Activated T-cell treated with anti-CD3 and anti-CD28 coated beads, Interleukin-2, amount 50 U/mL, for 1 hour (primary cell): ENCODE data around the gene HOXD13.

Experiments used
- DNase-seq: peaks from one replicate; pipeline ENCODE4 v3.0.0-alpha.2; 2020

Gene HOXD13

GRCh38 chr2:176081376-176081836, 11.1 kb upstream of the HOXD13 start:
- no peak for DNase-seq

GRCh38 chr2:176081837-176082524, 10.5 kb upstream of the HOXD13 start:
- DNase-seq, result no peak

- DNase-seq, result no peak
These were observed 10.0 kb upstream of the HOXD13 start for GRCh38 chr2:176082525-176082823.

GRCh38 chr2:176082824-176083751, 9.4 kb upstream of the HOXD13 start:
- no peak for DNase-seq

- DNase-seq, result no peak
These were observed 8.7 kb upstream of the HOXD13 start, which contains the start of gene EVX2 for GRCh38 chr2:176083796-176084261. Gene EVX2 (minus strand): TSS chr2:176083962. CDS start chr2:176083776, 186 bp downstream.

- DNase-seq, result no peak
These were observed 7.9 kb upstream of the HOXD13 start for GRCh38 chr2:176084611-176085119.

- no peak for DNase-seq
These were observed 7.3 kb upstream of the HOXD13 start for GRCh38 chr2:176085120-176085788.

GRCh38 chr2:176085861-176086771, 6.4 kb upstream of the HOXD13 start:
- DNase-seq, result no peak

- DNase-seq, result no peak
These were observed 5.0 kb upstream of the HOXD13 start for GRCh38 chr2:176087330-176088047.

- no peak for DNase-seq
These were observed 4.2 kb upstream of the HOXD13 start for GRCh38 chr2:176088048-176088936.

- DNase-seq, result no peak
These were observed 3.3 kb upstream of the HOXD13 start for GRCh38 chr2:176088937-176089842.

GRCh38 chr2:176089843-176090395, 2.6 kb upstream of the HOXD13 start:
- DNase-seq, result no peak

- DNase-seq, result no peak
These were observed 1.7 kb upstream of the HOXD13 start for GRCh38 chr2:176090862-176091261.

GRCh38 chr2:176091329-176092258, 927 bp upstream of the HOXD13 start:
- no peak for DNase-seq

- DNase-seq, result no peak
These were observed 800 bp downstream of the HOXD13 start for GRCh38 chr2:176093145-176093897.

GRCh38 chr2:176093898-176094249, 1.4 kb downstream of the HOXD13 start:
- DNase-seq, result no peak

- no peak for DNase-seq
These were observed 1.8 kb downstream of the HOXD13 start for GRCh38 chr2:176094349-176094748.
